Measurements from ENCODE around the gene TFCP2. TPM values are rescaled to one million over a fixed set of nuclear protein-coding genes. Genes with fewer than 3 reads are reported as not detected.

The TFCP2 gene
- total RNA-seq, 1 donor from 2014 or later: 40.0 TPM

Other genes with a start within 250 kb of the TFCP2 start
- gene HIGD1C, start 220.6 kb downstream of the TFCP2 start, total RNA-seq: not detected in 2 replicates
- 73.8 and 76.8 TPM in 2 replicates for gene SLC11A2, start 146.8 kb downstream of the TFCP2 start, total RNA-seq
- gene LETMD1, start 124.8 kb downstream of the TFCP2 start, total RNA-seq: 58.0 and 66.4 TPM in 2 replicates
- gene CSRNP2, start 89.5 kb downstream of the TFCP2 start, total RNA-seq: 66.4 and 67.0 TPM in 2 replicates
- 8.2 and 11.6 TPM in 2 replicates for gene POU6F1, start 44.9 kb upstream of the TFCP2 start, total RNA-seq
- 103 and 106 TPM in 2 replicates for gene DAZAP2, start 65.7 kb upstream of the TFCP2 start, total RNA-seq
- gene SMAGP, start 97.3 kb upstream of the TFCP2 start, total RNA-seq: 9.1 and 11.0 TPM in 2 replicates
- gene BIN2, start 151.0 kb upstream of the TFCP2 start, total RNA-seq: not detected in 2 replicates
- not detected in 2 replicates for gene CELA1, start 173.5 kb upstream of the TFCP2 start, total RNA-seq
- 3.7 and 4.7 TPM in 2 replicates for gene GALNT6, start 218.3 kb upstream of the TFCP2 start, total RNA-seq

Measured in progenitor cell of endocrine pancreas (in vitro differentiated cells).